HFF-Myc (cell line): ENCODE data around the gene TBCD.
"Not testable (repeated sequence)": the region's sequence is repeated elsewhere in the genome, so short reads cannot be mapped to it uniquely, and the experiment has no call there.

ENCODE experiments used
- DNase-seq: peaks from one replicate; pipeline ENCODE4 v3.0.0-alpha.2; 2011; ENCODE audit warnings: low read depth; ENCODE audit errors: extremely low read depth
- H3K4me3 ChIP-seq: replicated peaks from 2 replicates; pipeline ENCODE4 v1.5.1; 2011; ENCODE audit warnings: low read depth, mild to moderate bottlenecking, control low read depth, low read length
- TF ChIP-seq, protein P1 (sequence below): IDR thresholded peaks from 2 replicates; pipeline ENCODE4 v1.5.1; 2012; ENCODE audit warnings: mild to moderate bottlenecking, low read depth, low read length, control low read depth; ENCODE audit errors: missing control alignments

Gene TBCD

GRCh38 chr17:82979718-82980117, 227.9 kb downstream of the TBCD start:
- H3K4me3 ChIP-seq, result no peak overlapping the region
- TF ChIP-seq, protein P1, sequence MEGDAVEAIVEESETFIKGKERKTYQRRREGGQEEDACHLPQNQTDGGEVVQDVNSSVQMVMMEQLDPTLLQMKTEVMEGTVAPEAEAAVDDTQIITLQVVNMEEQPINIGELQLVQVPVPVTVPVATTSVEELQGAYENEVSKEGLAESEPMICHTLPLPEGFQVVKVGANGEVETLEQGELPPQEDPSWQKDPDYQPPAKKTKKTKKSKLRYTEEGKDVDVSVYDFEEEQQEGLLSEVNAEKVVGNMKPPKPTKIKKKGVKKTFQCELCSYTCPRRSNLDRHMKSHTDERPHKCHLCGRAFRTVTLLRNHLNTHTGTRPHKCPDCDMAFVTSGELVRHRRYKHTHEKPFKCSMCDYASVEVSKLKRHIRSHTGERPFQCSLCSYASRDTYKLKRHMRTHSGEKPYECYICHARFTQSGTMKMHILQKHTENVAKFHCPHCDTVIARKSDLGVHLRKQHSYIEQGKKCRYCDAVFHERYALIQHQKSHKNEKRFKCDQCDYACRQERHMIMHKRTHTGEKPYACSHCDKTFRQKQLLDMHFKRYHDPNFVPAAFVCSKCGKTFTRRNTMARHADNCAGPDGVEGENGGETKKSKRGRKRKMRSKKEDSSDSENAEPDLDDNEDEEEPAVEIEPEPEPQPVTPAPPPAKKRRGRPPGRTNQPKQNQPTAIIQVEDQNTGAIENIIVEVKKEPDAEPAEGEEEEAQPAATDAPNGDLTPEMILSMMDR, result no peak
- DNase-seq, result no peak

DNA sequence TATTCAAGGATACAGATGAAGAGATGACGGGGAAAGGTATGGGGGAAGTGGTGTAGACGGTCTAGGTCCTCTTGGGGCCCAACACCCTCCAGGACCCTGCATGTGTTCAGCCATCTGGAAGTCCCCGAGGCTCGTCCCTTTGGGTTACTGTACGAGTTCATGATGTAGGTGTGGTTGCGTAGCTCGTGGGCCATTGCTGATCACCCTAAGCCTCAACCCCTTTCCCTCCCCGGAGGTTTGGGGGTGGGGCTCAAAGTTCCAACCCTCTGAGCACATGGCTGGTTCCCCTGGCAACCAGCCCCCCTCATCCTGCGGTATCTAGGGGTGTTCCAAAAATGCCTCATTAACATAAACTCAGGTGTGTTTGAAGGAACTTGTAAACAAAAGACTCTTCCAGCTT, 228.8 kb downstream of the TBCD start:
- H3K4me3 ChIP-seq, result no peak overlapping the region
- TF ChIP-seq, protein P1, result no peak
- no peak for DNase-seq

- H3K4me3 ChIP-seq, result no peak overlapping the region
- DNase-seq, result no peak
- TF ChIP-seq, protein P1, result no peak
Measured at GRCh38 chr17:82981141-82981730, 229.4 kb downstream of the TBCD start.

GRCh38 chr17:82983510-82984248, 231.8 kb downstream of the TBCD start:
- H3K4me3 ChIP-seq, result no peak overlapping the region
- DNase-seq, result no peak
- TF ChIP-seq, protein P1, result no peak

GRCh38 chr17:82984249-82984617, 232.4 kb downstream of the TBCD start:
- not testable (repeated sequence) for DNase-seq, H3K4me3 ChIP-seq

- no peak for DNase-seq
- TF ChIP-seq, protein P1, result no peak
- H3K4me3 ChIP-seq, result no peak overlapping the region
Measured at GRCh38 chr17:82984751-82985427, 233.0 kb downstream of the TBCD start.

DNA sequence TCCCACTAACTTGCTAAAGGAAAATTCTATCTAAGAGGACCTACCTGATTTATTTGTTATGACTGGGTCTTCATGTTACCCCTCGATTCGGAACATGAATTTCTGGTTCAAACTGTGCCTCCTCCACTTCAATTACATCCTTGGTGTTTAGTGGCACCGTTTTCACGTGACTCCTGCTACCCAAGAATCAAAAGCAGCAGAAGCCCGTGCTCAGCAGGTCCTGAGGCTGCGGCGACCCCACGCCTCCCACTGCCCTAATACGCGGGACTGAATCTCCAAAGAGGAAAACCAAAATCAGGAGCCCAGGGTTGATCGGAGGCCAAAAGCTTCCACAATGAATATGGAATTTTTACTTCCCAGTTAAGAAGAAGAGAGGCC, 233.6 kb downstream of the TBCD start:
- no peak overlapping the region for H3K4me3 ChIP-seq
- TF ChIP-seq, protein P1, result no peak
- DNase-seq, result no peak
